ENCODE measurements around the gene FOXJ2.

GRCh38 chr12:8078916-8079315, 46.4 kb downstream of the FOXJ2 start:
- TF ChIP-seq CTCF (IDR thresholded peaks at IDR 0.05; ENCODE audit: low read depth, low read length) (no peak), POLR2A (IDR thresholded peaks at IDR 0.05; ENCODE audit: extremely low read depth, insufficient read length) (no peak)

All from NB4 (cell line).